ENCODE measurements around the gene PSMA4.
A peak's percentile ranks its signal among the peaks of the same experiment; 100 is the strongest.

Gene PSMA4

DNA sequence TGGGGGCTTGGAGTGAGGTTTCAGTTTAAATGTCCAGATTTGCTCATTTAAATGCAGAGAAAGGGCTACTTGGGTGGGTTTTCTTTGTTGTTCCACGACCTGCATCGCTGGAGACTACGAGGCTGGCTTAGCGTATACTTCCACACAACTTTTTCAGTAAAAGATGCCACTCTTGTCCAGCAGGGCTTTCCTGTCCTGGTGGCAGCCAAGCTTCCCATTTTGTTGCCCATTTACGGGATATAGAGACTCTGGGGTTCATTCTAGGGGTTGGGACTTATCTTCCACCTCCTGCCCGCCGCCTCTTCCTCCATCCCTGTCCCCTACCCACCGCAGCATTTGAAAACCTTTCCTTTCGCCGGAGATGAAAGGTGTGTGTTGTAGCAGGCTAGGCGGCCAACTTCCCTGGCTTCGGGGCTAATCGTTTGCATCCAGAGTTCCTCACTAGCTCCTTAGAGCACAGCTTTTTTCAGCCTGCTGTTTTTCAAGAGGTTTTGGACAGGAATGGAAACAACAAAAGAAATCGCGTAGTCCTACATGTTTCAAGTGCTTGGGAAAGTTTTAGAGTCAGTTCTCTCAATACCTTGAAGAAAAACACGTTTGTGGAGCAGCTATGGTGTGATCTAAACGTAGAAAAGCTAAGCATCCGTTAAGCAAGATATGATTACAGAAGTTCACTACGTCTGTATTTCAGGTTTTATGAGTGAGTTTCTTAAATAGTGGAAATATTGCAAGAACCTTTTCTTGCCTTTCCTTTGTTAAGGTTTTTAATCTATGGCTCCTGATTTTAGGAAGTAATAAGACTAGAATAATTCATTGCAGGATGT lies 25.9 kb downstream of the PSMA4 start:
- H3K27ac ChIP-seq (ENCODE audit: extremely low read depth, low read depth, low read length), result peak overlapping the region; percentile 93
- CTCF ChIA-PET, result interaction anchor here (0.6 to 3.2 kb wide), 6 partner anchors 10 to 257 kb away, joined by 4 to 12 read pairs (median 4); partner anchors contain the start of gene PSMA4
- POLR2A ChIA-PET, result interaction anchor here (0.6 to 5.2 kb wide), 22 partner anchors 9 to 341 kb away, joined by 3 to 78 read pairs (median 6); partner anchors contain the start of genes HYKK, IREB2, MORF4L1 and PSMA4
- no peaks in the 10 kb centered on the region for H3K36me3 ChIP-seq (ENCODE audit: control insufficient read depth in 2 of 2, insufficient read depth in 1 of 2, low read length in 2 of 2)
- H3K4me3 ChIP-seq (ENCODE audit: low read depth, low read length), result peak overlapping the region; percentile 57
- no peaks in the 10 kb centered on the region for H3K9me3 ChIP-seq (ENCODE audit: control insufficient read depth, insufficient read depth, low read depth, low read length)
- peaks cover 12% of the 10 kb centered on the region for H3K4me1 ChIP-seq (ENCODE audit: control insufficient read depth, insufficient read depth, low read length)
- TF ChIP-seq SP3 (tag by site-specific recombination; IDR thresholded peaks at IDR 0.05) (no peak), ZNF624 (tag by site-specific recombination; IDR thresholded peaks at IDR 0.05) (no peak), ZNF175 (tag by site-specific recombination; IDR thresholded peaks at IDR 0.05) (no peak), MZF1 (tag by site-specific recombination; IDR thresholded peaks at IDR 0.05; ENCODE audit: borderline replicate concordance) (no peak), ZNF585B (tag by site-specific recombination; IDR thresholded peaks at IDR 0.05) (no peak), ZBTB48 (tag by site-specific recombination; IDR thresholded peaks at IDR 0.05) (peak; percentile 42; the same call in 1 of the 2 replicates), SCRT2 (tag by site-specific recombination; IDR thresholded peaks at IDR 0.05) (no peak), ZNF433 (tag by site-specific recombination; IDR thresholded peaks at IDR 0.05; ENCODE audit: low read depth) (no peak), ZNF366 (tag by site-specific recombination; conservative IDR thresholded peaks at IDR 0.05) (no peak), ZNF701 (tag by site-specific recombination; IDR thresholded peaks at IDR 0.05) (no peak), ZNF510 (tag by site-specific recombination; IDR thresholded peaks at IDR 0.05; ENCODE audit: insufficient replicate concordance) (no peak), ZNF692 (tag by site-specific recombination; IDR thresholded peaks at IDR 0.05) (peak; percentile 59; the same call in 1 of the 2 replicates), ZNF555 (tag by site-specific recombination; conservative IDR thresholded peaks at IDR 0.05) (no peak), ZNF48 (tag by site-specific recombination; IDR thresholded peaks at IDR 0.05) (no peak), ZNF140 (tag by site-specific recombination; IDR thresholded peaks at IDR 0.05) (no peak), ZNF76 (tag by site-specific recombination; IDR thresholded peaks at IDR 0.05; ENCODE audit: borderline replicate concordance, low read depth) (no peak), PRDM6 (tag by site-specific recombination; IDR thresholded peaks at IDR 0.05) (peak; percentile 69), ZNF202 (tag by site-specific recombination; IDR thresholded peaks at IDR 0.05; ENCODE audit: borderline replicate concordance) (no peak), ZNF19 (tag by site-specific recombination; IDR thresholded peaks at IDR 0.05; ENCODE audit: low read depth) (no peak), ZNF600 (tag by site-specific recombination; IDR thresholded peaks at IDR 0.05) (peak; percentile 89), ZNF362 (tag by site-specific recombination; IDR thresholded peaks at IDR 0.05) (no peak), ZXDB (tag by site-specific recombination; IDR thresholded peaks at IDR 0.05) (no peak), ZBTB20 (tag by site-specific recombination; IDR thresholded peaks at IDR 0.05) (peak; percentile 68), ZBTB8A (tag by site-specific recombination; IDR thresholded peaks at IDR 0.05) (peak; percentile 73)
- TF ChIP-seq, protein P1, sequence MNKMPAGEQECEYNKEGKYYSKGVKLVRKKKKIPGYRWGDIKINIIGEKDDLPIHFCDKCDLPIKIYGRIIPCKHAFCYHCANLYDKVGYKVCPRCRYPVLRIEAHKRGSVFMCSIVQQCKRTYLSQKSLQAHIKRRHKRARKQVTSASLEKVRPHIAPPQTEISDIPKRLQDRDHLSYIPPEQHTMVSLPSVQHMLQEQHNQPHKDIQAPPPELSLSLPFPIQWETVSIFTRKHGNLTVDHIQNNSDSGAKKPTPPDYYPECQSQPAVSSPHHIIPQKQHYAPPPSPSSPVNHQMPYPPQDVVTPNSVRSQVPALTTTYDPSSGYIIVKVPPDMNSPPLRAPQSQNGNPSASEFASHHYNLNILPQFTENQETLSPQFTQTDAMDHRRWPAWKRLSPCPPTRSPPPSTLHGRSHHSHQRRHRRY (tag by site-specific recombination; IDR thresholded peaks at IDR 0.05), result no peak
- TF ChIP-seq, protein P2, sequence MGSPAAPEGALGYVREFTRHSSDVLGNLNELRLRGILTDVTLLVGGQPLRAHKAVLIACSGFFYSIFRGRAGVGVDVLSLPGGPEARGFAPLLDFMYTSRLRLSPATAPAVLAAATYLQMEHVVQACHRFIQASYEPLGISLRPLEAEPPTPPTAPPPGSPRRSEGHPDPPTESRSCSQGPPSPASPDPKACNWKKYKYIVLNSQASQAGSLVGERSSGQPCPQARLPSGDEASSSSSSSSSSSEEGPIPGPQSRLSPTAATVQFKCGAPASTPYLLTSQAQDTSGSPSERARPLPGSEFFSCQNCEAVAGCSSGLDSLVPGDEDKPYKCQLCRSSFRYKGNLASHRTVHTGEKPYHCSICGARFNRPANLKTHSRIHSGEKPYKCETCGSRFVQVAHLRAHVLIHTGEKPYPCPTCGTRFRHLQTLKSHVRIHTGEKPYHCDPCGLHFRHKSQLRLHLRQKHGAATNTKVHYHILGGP (tag by site-specific recombination; IDR thresholded peaks at IDR 0.05), result no peak
- TF ChIP-seq, protein P3, sequence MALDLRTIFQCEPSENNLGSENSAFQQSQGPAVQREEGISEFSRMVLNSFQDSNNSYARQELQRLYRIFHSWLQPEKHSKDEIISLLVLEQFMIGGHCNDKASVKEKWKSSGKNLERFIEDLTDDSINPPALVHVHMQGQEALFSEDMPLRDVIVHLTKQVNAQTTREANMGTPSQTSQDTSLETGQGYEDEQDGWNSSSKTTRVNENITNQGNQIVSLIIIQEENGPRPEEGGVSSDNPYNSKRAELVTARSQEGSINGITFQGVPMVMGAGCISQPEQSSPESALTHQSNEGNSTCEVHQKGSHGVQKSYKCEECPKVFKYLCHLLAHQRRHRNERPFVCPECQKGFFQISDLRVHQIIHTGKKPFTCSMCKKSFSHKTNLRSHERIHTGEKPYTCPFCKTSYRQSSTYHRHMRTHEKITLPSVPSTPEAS (tag by site-specific recombination; IDR thresholded peaks at IDR 0.05), result no peak
- TF ChIP-seq, protein P4, sequence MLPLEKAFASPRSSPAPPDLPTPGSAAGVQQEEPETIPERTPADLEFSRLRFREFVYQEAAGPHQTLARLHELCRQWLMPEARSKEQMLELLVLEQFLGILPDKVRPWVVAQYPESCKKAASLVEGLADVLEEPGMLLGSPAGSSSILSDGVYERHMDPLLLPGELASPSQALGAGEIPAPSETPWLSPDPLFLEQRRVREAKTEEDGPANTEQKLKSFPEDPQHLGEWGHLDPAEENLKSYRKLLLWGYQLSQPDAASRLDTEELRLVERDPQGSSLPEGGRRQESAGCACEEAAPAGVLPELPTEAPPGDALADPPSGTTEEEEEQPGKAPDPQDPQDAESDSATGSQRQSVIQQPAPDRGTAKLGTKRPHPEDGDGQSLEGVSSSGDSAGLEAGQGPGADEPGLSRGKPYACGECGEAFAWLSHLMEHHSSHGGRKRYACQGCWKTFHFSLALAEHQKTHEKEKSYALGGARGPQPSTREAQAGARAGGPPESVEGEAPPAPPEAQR (tag by site-specific recombination; IDR thresholded peaks at IDR 0.05), result no peak

Measured in HEK293 (cell line).